SK-N-SH treated with all-trans-retinoic acid at 6 μM for 48 hours (cell line): Measurements from ENCODE around the gene HELZ.

ENCODE experiments used
- ATAC-seq: fragments of 200-7000 bp; cut with Tn5 transposase; 3 replicates; pipeline ENCODE4 v1.9.1; 2020; ENCODE audit warnings: mild to moderate bottlenecking, moderate library complexity
- ARNTL ChIP-seq: fragments of 450-650 bp; formaldehyde crosslinking; IDR thresholded peaks from 2 replicates; pipeline ENCODE4 v1.5.0; 2020; ENCODE audit warnings: low read depth, mild to moderate bottlenecking, moderate library complexity, borderline replicate concordance
- BACH2 ChIP-seq: fragments of 250-450 bp; sonication (Bioruptor Pico); IDR thresholded peaks from 2 replicates; pipeline ENCODE4 v1.9.0; 2021; ENCODE audit warnings: mild to moderate bottlenecking, borderline replicate concordance
- CSDC2 ChIP-seq: fragments of 250-450 bp; sonication (Bioruptor Pico); IDR thresholded peaks from 2 replicates; pipeline ENCODE4 v1.5.0; 2020; ENCODE audit warnings: mild to moderate bottlenecking, moderate library complexity
- ESRRG ChIP-seq: fragments of 250-450 bp; sonication (Bioruptor Pico); IDR thresholded peaks from 2 replicates; pipeline ENCODE4 v1.6.1; 2021; ENCODE audit warnings: mild to moderate bottlenecking
- GLIS3 ChIP-seq: fragments of 250-450 bp; sonication (Bioruptor Pico); IDR thresholded peaks from 2 replicates; pipeline ENCODE4 v1.5.0; 2020; ENCODE audit warnings: mild to moderate bottlenecking, moderate library complexity
- ISL1 ChIP-seq: fragments of 250-450 bp; sonication (Bioruptor Pico); IDR thresholded peaks from 2 replicates; pipeline ENCODE4 v2.1.2; 2022; ENCODE audit warnings: mild to moderate bottlenecking, moderate library complexity
- OSR1 ChIP-seq: fragments of 250-450 bp; sonication (Bioruptor Pico); IDR thresholded peaks from 2 replicates; pipeline ENCODE4 v1.8.0; 2022; ENCODE audit warnings: moderate library complexity, mild to moderate bottlenecking, inconsistent platforms
- RARB ChIP-seq: fragments of 250-450 bp; sonication (Bioruptor Pico); IDR thresholded peaks from 2 replicates; pipeline ENCODE4 v1.8.0; 2021; ENCODE audit warnings: mild to moderate bottlenecking, moderate library complexity
- SNAI2 ChIP-seq: fragments of 250-450 bp; sonication (Bioruptor Pico); IDR thresholded peaks from 2 replicates; pipeline ENCODE4 v1.5.0; 2020; ENCODE audit warnings: mild to moderate bottlenecking, moderate library complexity
- TOX ChIP-seq: fragments of 250-450 bp; sonication (Bioruptor Pico); IDR thresholded peaks from 2 replicates; pipeline ENCODE4 v1.8.0; 2021; ENCODE audit warnings: mild to moderate bottlenecking, moderate library complexity, borderline replicate concordance
- ZC3H10 ChIP-seq: fragments of 250-450 bp; sonication (Bioruptor Pico); IDR thresholded peaks from 2 replicates; pipeline ENCODE4 v1.5.1; 2021; ENCODE audit warnings: mild to moderate bottlenecking, moderate library complexity
- ZFP3 ChIP-seq: fragments of 250-450 bp; sonication (Bioruptor Pico); IDR thresholded peaks from 2 replicates; pipeline ENCODE4 v1.5.0; 2020; ENCODE audit warnings: mild to moderate bottlenecking, moderate library complexity
- ZFP30 ChIP-seq: fragments of 450-650 bp; formaldehyde crosslinking; IDR thresholded peaks from 2 replicates; pipeline ENCODE4 v1.5.0; 2022; ENCODE audit warnings: mild to moderate bottlenecking, moderate library complexity
- ZNF565 ChIP-seq: fragments of 450-650 bp; formaldehyde crosslinking; conservative IDR thresholded peaks from 2 replicates; pipeline ENCODE4 v1.5.0; 2020; ENCODE audit warnings: low read depth, mild to moderate bottlenecking, moderate library complexity
- ZNF70 ChIP-seq: fragments of 450-650 bp; formaldehyde crosslinking; IDR thresholded peaks from 2 replicates; pipeline ENCODE4 v1.5.0; 2020; ENCODE audit warnings: mild to moderate bottlenecking, moderate library complexity
- ZNF8 ChIP-seq: fragments of 450-650 bp; formaldehyde crosslinking; IDR thresholded peaks from 2 replicates; pipeline ENCODE4 v1.5.0; 2020; ENCODE audit warnings: mild to moderate bottlenecking, moderate library complexity
- TF ChIP-seq, protein P1 (sequence below): fragments of 250-450 bp; sonication (Bioruptor Pico); IDR thresholded peaks from 2 replicates; pipeline ENCODE4 v1.8.0; 2020; ENCODE audit warnings: mild to moderate bottlenecking, moderate library complexity, borderline replicate concordance
- TF ChIP-seq, protein P2 (sequence below): fragments of 250-450 bp; sonication (Bioruptor Pico); IDR thresholded peaks from 2 replicates; pipeline ENCODE4 v1.8.0; 2021; ENCODE audit warnings: low read depth, mild to moderate bottlenecking, moderate library complexity, borderline replicate concordance
- TF ChIP-seq, protein P3 (sequence below): fragments of 250-450 bp; sonication (Bioruptor Pico); IDR thresholded peaks from 2 replicates; pipeline ENCODE4 v1.5.0; 2020; ENCODE audit warnings: mild to moderate bottlenecking, moderate library complexity
- TF ChIP-seq, protein P4 (sequence below): fragments of 250-450 bp; sonication (Bioruptor Pico); IDR thresholded peaks from 2 replicates; pipeline ENCODE4 v1.5.1; 2021; ENCODE audit warnings: mild to moderate bottlenecking, moderate library complexity
- TF ChIP-seq, protein P5 (sequence below): fragments of 250-450 bp; sonication (Bioruptor Pico); IDR thresholded peaks from 2 replicates; pipeline ENCODE4 v1.5.1; 2020; ENCODE audit warnings: low read depth, mild to moderate bottlenecking, moderate library complexity

The HELZ gene

DNA sequence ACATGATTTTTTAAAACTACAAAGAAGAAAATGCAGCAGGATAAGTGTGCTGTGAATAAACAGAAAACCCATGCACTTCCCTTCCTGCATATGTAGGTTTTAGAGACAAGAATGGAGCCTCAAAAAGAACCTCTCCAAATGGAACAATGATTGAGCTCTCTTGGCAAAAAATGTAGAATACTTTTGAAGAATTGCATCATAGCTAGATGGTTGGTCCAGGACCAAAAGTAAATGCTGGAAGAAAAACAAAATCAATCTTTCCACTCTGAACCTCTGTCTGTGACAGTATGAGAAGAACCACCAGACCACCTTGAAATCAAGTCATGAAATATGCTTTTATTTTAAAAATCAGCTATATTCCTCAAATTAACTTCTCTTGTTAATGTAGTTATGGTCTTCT is 17.5 kb downstream of the HELZ start:
- TF ChIP-seq ZNF8 (CRISPR knock-in tag) (no peak), ZFP30 (CRISPR knock-in tag) (no peak), TOX (CRISPR knock-in tag) (no peak), ESRRG (no peak), CSDC2 (CRISPR knock-in tag) (no peak), ISL1 (CRISPR knock-in tag) (no peak; the same call in 1 of the 2 replicates), BACH2 (CRISPR knock-in tag) (no peak), ZNF70 (no peak)
- TF ChIP-seq, protein P1, sequence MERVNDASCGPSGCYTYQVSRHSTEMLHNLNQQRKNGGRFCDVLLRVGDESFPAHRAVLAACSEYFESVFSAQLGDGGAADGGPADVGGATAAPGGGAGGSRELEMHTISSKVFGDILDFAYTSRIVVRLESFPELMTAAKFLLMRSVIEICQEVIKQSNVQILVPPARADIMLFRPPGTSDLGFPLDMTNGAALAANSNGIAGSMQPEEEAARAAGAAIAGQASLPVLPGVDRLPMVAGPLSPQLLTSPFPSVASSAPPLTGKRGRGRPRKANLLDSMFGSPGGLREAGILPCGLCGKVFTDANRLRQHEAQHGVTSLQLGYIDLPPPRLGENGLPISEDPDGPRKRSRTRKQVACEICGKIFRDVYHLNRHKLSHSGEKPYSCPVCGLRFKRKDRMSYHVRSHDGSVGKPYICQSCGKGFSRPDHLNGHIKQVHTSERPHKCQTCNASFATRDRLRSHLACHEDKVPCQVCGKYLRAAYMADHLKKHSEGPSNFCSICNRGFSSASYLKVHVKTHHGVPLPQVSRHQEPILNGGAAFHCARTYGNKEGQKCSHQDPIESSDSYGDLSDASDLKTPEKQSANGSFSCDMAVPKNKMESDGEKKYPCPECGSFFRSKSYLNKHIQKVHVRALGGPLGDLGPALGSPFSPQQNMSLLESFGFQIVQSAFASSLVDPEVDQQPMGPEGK (CRISPR knock-in tag) = no peak
- TF ChIP-seq, protein P2, sequence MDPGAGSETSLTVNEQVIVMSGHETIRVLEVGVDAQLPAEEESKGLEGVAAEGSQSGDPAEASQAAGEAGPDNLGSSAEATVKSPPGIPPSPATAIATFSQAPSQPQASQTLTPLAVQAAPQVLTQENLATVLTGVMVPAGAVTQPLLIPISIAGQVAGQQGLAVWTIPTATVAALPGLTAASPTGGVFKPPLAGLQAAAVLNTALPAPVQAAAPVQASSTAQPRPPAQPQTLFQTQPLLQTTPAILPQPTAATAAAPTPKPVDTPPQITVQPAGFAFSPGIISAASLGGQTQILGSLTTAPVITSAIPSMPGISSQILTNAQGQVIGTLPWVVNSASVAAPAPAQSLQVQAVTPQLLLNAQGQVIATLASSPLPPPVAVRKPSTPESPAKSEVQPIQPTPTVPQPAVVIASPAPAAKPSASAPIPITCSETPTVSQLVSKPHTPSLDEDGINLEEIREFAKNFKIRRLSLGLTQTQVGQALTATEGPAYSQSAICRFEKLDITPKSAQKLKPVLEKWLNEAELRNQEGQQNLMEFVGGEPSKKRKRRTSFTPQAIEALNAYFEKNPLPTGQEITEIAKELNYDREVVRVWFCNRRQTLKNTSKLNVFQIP (CRISPR knock-in tag) = no peak
- no peak for ATAC-seq

DNA sequence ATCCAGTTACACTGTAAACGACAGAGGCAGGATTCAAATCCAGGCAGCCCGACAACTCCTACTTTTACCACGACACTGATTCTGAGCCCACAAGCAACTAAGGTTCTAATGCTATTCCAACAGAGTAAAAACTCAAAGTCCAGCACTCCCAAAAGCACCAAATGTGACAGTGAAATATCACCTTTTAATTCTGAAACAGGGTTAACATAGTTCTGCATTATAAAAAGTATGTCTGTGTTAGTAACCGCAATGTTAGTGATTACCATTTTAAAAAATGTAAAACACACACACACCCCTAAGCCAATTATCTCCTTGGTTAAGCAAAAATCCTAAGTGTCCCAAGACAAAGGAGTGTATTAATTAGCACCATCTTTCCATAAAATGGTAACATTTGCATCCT is 19.7 kb downstream of the HELZ start:
- TF ChIP-seq OSR1 (CRISPR knock-in tag) (no peak), ZNF70 (no peak), GLIS3 (no peak), ZFP3 (CRISPR knock-in tag) (no peak), ZFP30 (CRISPR knock-in tag) (no peak), RARB (CRISPR knock-in tag) (no peak), ARNTL (CRISPR knock-in tag) (no peak), ZC3H10 (CRISPR knock-in tag) (no peak), SNAI2 (no peak), CSDC2 (CRISPR knock-in tag) (no peak), TOX (CRISPR knock-in tag) (no peak), ZNF8 (CRISPR knock-in tag) (no peak), ESRRG (no peak), ZNF565 (CRISPR knock-in tag) (no peak)
- TF ChIP-seq, protein P3, sequence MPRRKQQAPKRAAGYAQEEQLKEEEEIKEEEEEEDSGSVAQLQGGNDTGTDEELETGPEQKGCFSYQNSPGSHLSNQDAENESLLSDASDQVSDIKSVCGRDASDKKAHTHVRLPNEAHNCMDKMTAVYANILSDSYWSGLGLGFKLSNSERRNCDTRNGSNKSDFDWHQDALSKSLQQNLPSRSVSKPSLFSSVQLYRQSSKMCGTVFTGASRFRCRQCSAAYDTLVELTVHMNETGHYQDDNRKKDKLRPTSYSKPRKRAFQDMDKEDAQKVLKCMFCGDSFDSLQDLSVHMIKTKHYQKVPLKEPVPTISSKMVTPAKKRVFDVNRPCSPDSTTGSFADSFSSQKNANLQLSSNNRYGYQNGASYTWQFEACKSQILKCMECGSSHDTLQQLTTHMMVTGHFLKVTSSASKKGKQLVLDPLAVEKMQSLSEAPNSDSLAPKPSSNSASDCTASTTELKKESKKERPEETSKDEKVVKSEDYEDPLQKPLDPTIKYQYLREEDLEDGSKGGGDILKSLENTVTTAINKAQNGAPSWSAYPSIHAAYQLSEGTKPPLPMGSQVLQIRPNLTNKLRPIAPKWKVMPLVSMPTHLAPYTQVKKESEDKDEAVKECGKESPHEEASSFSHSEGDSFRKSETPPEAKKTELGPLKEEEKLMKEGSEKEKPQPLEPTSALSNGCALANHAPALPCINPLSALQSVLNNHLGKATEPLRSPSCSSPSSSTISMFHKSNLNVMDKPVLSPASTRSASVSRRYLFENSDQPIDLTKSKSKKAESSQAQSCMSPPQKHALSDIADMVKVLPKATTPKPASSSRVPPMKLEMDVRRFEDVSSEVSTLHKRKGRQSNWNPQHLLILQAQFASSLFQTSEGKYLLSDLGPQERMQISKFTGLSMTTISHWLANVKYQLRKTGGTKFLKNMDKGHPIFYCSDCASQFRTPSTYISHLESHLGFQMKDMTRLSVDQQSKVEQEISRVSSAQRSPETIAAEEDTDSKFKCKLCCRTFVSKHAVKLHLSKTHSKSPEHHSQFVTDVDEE (CRISPR knock-in tag) = no peak
- TF ChIP-seq, protein P4, sequence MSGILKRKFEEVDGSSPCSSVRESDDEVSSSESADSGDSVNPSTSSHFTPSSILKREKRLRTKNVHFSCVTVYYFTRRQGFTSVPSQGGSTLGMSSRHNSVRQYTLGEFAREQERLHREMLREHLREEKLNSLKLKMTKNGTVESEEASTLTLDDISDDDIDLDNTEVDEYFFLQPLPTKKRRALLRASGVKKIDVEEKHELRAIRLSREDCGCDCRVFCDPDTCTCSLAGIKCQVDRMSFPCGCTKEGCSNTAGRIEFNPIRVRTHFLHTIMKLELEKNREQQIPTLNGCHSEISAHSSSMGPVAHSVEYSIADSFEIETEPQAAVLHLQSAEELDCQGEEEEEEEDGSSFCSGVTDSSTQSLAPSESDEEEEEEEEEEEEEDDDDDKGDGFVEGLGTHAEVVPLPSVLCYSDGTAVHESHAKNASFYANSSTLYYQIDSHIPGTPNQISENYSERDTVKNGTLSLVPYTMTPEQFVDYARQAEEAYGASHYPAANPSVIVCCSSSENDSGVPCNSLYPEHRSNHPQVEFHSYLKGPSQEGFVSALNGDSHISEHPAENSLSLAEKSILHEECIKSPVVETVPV (CRISPR knock-in tag) = no peak
- TF ChIP-seq, protein P1 (CRISPR knock-in tag) = no peak
- TF ChIP-seq, protein P5, sequence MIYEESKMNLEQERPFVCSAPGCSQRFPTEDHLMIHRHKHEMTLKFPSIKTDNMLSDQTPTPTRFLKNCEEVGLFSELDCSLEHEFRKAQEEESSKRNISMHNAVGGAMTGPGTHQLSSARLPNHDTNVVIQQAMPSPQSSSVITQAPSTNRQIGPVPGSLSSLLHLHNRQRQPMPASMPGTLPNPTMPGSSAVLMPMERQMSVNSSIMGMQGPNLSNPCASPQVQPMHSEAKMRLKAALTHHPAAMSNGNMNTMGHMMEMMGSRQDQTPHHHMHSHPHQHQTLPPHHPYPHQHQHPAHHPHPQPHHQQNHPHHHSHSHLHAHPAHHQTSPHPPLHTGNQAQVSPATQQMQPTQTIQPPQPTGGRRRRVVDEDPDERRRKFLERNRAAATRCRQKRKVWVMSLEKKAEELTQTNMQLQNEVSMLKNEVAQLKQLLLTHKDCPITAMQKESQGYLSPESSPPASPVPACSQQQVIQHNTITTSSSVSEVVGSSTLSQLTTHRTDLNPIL (CRISPR knock-in tag) = no peak
- TF ChIP-seq, all 23 proteins: peak for 0
- ATAC-seq = no peak
